Psoas muscle (tissue), 8 donors: Measurements from ENCODE around the gene CNDP1. TPM values are rescaled to one million over a fixed set of nuclear protein-coding genes. Genes with fewer than 3 reads are reported as not detected.
"Not testable (repeated sequence)": the region's sequence is repeated elsewhere in the genome, so short reads cannot be mapped to it uniquely, and the experiment has no call there.

Experiments
- ATAC-seq, 4 donors: fragments of 200-7000 bp; cut with Tn5 transposase; one replicate each; pipeline ENCODE4 v1.9.1; 2020; ENCODE audit warnings: moderate library complexity in 3 of 4, mild to moderate bottlenecking in 2 of 4
- DNase-seq, 2 donors: peaks; one replicate each; pipeline ENCODE4 v3.0.0-alpha.2; 2020
- H3K27ac ChIP-seq: fragments of 200-600 bp; one replicate; pipeline ENCODE4 v1.8.0; 2022
- H3K27me3 ChIP-seq, 3 donors: fragments of 200-600 bp in 1 of 3; one replicate each; pipeline versions ENCODE4 v1.6.1 to v1.8.0; 2013 to 2022; ENCODE audit warnings: low read length in 2 of 3, mild to moderate bottlenecking in 2 of 3, moderate library complexity in 1 of 3; ENCODE audit not compliant: insufficient read depth in 3 of 3
- H3K36me3 ChIP-seq, 2 donors: fragments of 200-600 bp in 1 of 2; one replicate each; pipeline versions ENCODE4 v1.6.1 to v1.8.0; 2013 to 2022; ENCODE audit warnings: low read depth in 1 of 2, mild to moderate bottlenecking in 1 of 2, moderate library complexity in 1 of 2; ENCODE audit not compliant: insufficient read depth in 1 of 2
- H3K4me1 ChIP-seq: fragments of 200-600 bp; one replicate; pipeline ENCODE4 v1.8.0; 2022
- H3K4me3 ChIP-seq: fragments of 200-600 bp; one replicate; pipeline ENCODE4 v1.8.0; 2022; ENCODE audit warnings: mild to moderate bottlenecking
- H3K9me3 ChIP-seq: fragments of 200-600 bp; one replicate; pipeline ENCODE4 v1.8.0; 2022
- CTCF ChIP-seq: fragments of 200-600 bp; IDR thresholded peaks from one replicate; pipeline ENCODE4 v1.8.0; 2022; ENCODE audit warnings: antibody characterized with exemption
- WGBS, 3 donors: extraction: QIAGEN DNeasy Blood & Tissue Kit; methylation state at CpG; one replicate each; pipeline versions ENCODE4 v1.1.6 to v1.1.7; 2013; 5-methylcytosine and 5-hydroxymethylcytosine counted together
- intact Hi-C, 2 donors: fragments of 100-400 bp; cut with DNase I; formaldehyde crosslinking; loops; one replicate each; pipeline versions ENCODE4 v1.11.0 to v1.14.2; 2022
- polyA plus RNA-seq, 3 donors: library from polyadenylated mRNA; stranded (reverse); fragments of 200-250 nt; gene quantifications; one replicate each; pipeline ENCODE4 v1.2.3, GENCODE V29; 2013
- total RNA-seq, 4 donors: library from RNA; stranded (reverse); fragmentation: NEBNext Ultra II Directional in 2 of 4; extraction: Animal tissue kit (Norgen Biotek cat#: 25700) in 2 of 4; gene quantifications; one replicate each; pipeline versions ENCODE4 v1.2.1 to v1.2.4, GENCODE V29; 2021 to 2023
- donor health status: healthy with polysubstance abuse.
- donor health status: DM: no; HTN: no; CAD: no; lungs with moderate emphysema.
- donor health status: Bipolar disorder and iron deficiency.
- donor health status: healthy.
- donor health status: DM: yes; HTN: yes; CAD: no.
- donor health status: DM: no; HTN: no; CAD: no.
- donor health status: DM: no; HTN: no; CAD: no.
- donor health status: DM: yes; HTN: yes; CAD: no.

The CNDP1 gene
- total and polyA plus RNA-seq, 7 donors, result 0.04 TPM; not detected in 6

GRCh38 chr18:74562775-74563174, 28.5 kb downstream of the CNDP1 start:
- DNase-seq (no peak), ATAC-seq (no peak)
- Histone ChIP-seq H3K27me3 (peaks cover 0 to 2% (median 0%) of the 10 kb centered on the region in 3 donors), H3K36me3 (no peaks in the 10 kb centered on the region), H3K9me3 (no peaks in the 10 kb centered on the region), H3K4me1 (no peaks in the 10 kb centered on the region), H3K4me3 (no peak overlapping the region), H3K27ac (no peak overlapping the region)
- no peak for TF ChIP-seq CTCF
- 61 to 77% (median 68%) methylated on average over 4 of the region's 4 CpGs for WGBS, 3 donors
- intact Hi-C loops, result no loop called here

DNA sequence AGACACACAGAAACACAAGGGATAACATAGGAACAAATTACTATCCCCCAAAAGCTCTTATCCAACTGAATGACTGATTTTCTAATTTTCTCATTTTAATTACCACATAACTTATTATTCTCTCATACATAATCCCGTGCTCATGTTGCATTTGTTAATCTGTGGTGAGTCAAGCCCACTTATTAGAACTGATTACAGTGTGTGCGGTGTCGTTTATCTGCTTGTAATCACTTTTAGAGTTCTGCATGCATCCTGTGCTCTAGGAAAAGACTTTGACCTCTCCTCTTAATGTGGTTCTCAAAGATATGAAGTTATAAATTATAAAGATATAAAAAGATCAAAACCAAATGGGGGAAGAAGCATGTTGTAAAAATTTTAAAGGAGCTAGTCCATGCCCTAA, 29.7 kb downstream of the CNDP1 start:
- no peaks in the 10 kb centered on the region for H3K36me3 ChIP-seq

GRCh38 chr18:74565164-74565563, 30.9 kb downstream of the CNDP1 start:
- intact Hi-C loops, H3K4me1 ChIP-seq: not testable (repeated sequence)
- 81 to 87% (median 82%) methylated on average over 1 of the region's 1 CpG for WGBS, 3 donors

More for the DNA sequence above, 29.7 kb downstream of the CNDP1 start:
- H3K4me3 ChIP-seq, result no peak overlapping the region
- H3K4me1 ChIP-seq, result no peaks in the 10 kb centered on the region
- ATAC-seq (no peak), DNase-seq (no peak)
- TF ChIP-seq CTCF, result no peak
- H3K27ac ChIP-seq, result no peak overlapping the region
- H3K9me3 ChIP-seq, result no peaks in the 10 kb centered on the region
- 48 to 65% (median 54%) methylated on average over 3 of the region's 3 CpGs for WGBS, 3 donors
- H3K27me3 ChIP-seq, result peaks cover 0 to 2% (median 0%) of the 10 kb centered on the region in 3 donors
- intact Hi-C loops, result no loop called here

GRCh38 chr18:74565993-74566392, 31.7 kb downstream of the CNDP1 start:
- DNase-seq, H3K27me3 ChIP-seq, H3K36me3 ChIP-seq, H3K27ac ChIP-seq, H3K4me1 ChIP-seq, H3K4me3 ChIP-seq, H3K9me3 ChIP-seq, intact Hi-C loops, ATAC-seq: not testable (repeated sequence)
- WGBS, 3 donors, result 65 to 91% (median 81%) methylated on average over 3 of the region's 3 CpGs

More at GRCh38 chr18:74565164-74565563, 30.9 kb downstream of the CNDP1 start:
- not testable (repeated sequence) for H3K27ac ChIP-seq, H3K4me3 ChIP-seq, H3K9me3 ChIP-seq, H3K36me3 ChIP-seq, H3K27me3 ChIP-seq, ATAC-seq, DNase-seq

DNA sequence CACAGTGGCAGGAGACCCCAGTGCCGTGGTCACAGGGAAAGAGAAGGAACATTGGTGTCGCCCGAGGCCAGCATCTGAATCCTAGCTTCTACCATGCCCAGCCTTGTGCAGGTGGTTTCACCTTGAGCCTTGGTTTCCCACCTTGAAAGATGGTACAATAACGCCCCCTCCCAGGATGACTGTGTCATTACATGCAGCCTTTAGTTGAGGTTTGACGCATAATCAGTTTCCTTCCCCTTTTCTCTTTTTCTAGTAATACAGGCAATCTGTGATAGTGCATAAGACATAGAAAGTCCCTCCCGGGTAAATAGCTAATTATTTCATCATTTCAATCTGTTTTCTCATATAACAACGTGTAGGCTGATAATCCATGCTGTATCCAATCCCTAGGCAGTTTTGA, 33.5 kb downstream of the CNDP1 start:
- Histone ChIP-seq H3K27ac (no peak overlapping the region), H3K9me3 (no peaks in the 10 kb centered on the region), H3K4me3 (no peak overlapping the region), H3K27me3 (peaks cover 0 to 2% (median 0%) of the 10 kb centered on the region in 3 donors), H3K36me3 (no peaks in the 10 kb centered on the region), H3K4me1 (no peaks in the 10 kb centered on the region)
- no peak for ATAC-seq
- 64 to 73% (median 72%) methylated on average over 7 of the region's 7 CpGs for WGBS, 3 donors
- intact Hi-C loops, result no loop called here
- no peak for TF ChIP-seq CTCF
- no peak for DNase-seq

GRCh38 chr18:74569401-74569800, 35.1 kb downstream of the CNDP1 start:
- WGBS, 3 donors, result 82 to 91% (median 86%) methylated on average over 4 of the region's 4 CpGs
- Histone ChIP-seq H3K36me3 (no peaks in the 10 kb centered on the region), H3K9me3 (no peaks in the 10 kb centered on the region), H3K27me3 (peaks cover 0 to 9% (median 2%) of the 10 kb centered on the region in 3 donors), H3K27ac (no peak overlapping the region), H3K4me3 (no peak overlapping the region), H3K4me1 (no peaks in the 10 kb centered on the region)
- ATAC-seq, result no peak
- no peak for DNase-seq
- intact Hi-C loops, result no loop called here
- TF ChIP-seq CTCF, result no peak
